ENCODE data around the gene MYH14. TPM values are rescaled to one million over a fixed set of nuclear protein-coding genes. Genes with fewer than 3 reads are reported as not detected.
A peak's percentile ranks its signal among the peaks of the same experiment; 100 is the strongest.

MYH14 gene
- total and polyA plus RNA-seq, 2 of the 13 experiments (the other 11 are each of a cell fraction or from before 2014, with no cell fraction given), result 5.5 to 5.8 TPM

- Histone ChIP-seq H3K9ac (ENCODE audit: insufficient read depth, low read depth, low read length) (no peak overlapping the region), H3K27me3 (ENCODE audit: control insufficient read depth in 1 of 2, insufficient read depth in 2 of 2, low read length in 2 of 2) (no peaks in the 10 kb centered on the region), H3K4me1 (ENCODE audit: insufficient read depth, low read length) (no peaks in the 10 kb centered on the region), H3K79me2 (ENCODE audit: insufficient read depth, low read length) (no peaks in the 10 kb centered on the region), H3K4me3 (replicated peaks in 1 of 3; ENCODE audit: insufficient read depth in 1 of 3, low read depth in 2 of 3, low read length in 3 of 3) (no peak overlapping the region), H2AFZ (ENCODE audit: low read length) (no peak overlapping the region), H3K36me3 (replicated peaks in 1 of 2; ENCODE audit: control insufficient read depth in 1 of 2, insufficient read depth in 2 of 2, low read length in 2 of 2) (peaks cover 0 to 13% of the 10 kb centered on the region in 2 experiments; a peak in 1 of 5 replicates), H3K27ac (ENCODE audit: extremely low read length, insufficient read depth, low read length) (no peak overlapping the region), H3K4me2 (ENCODE audit: low read depth, low read length) (no peak overlapping the region), H3K9me3 (ENCODE audit: low read length) (no peaks in the 10 kb centered on the region), H4K20me1 (ENCODE audit: insufficient read depth, low read length) (no peaks in the 10 kb centered on the region)
- 80% methylated on average over 3 of the region's 3 CpGs for WGBS (ENCODE audit: low lambda C conversion rate)
- TF ChIP-seq ZKSCAN1 (IDR thresholded peaks at IDR 0.05; ENCODE audit: low read length), result peak; percentile 88
- TF ChIP-seq, protein P1, sequence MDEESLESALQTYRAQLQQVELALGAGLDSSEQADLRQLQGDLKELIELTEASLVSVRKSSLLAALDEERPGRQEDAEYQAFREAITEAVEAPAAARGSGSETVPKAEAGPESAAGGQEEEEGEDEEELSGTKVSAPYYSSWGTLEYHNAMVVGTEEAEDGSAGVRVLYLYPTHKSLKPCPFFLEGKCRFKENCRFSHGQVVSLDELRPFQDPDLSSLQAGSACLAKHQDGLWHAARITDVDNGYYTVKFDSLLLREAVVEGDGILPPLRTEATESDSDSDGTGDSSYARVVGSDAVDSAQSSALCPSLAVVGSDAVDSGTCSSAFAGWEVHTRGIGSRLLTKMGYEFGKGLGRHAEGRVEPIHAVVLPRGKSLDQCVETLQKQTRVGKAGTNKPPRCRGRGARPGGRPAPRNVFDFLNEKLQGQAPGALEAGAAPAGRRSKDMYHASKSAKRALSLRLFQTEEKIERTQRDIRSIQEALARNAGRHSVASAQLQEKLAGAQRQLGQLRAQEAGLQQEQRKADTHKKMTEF (CRISPR knock-in tag; IDR thresholded peaks at IDR 0.05), result no peak
- BruUV-seq (replicated peaks), result no TSS peak
- intact Hi-C loops (cut with micrococcal nuclease; ENCODE audit: unreplicated experiment), result no loop called here
- FAIRE-seq (no peak), ATAC-seq (no peak), DNase-seq (ENCODE audit: low spot score) (no peak)
- POLR2A ChIA-PET, result no interaction called here
- in situ Hi-C loops (cut with HindIII; ENCODE audit: extremely low pct_ligation_motif_present, low pct_unique_long_range_greater_than_20kb), result no loop called here
- CTCF ChIA-PET (ENCODE audit: low intra/inter-chr PET ratio, low total read pairs), result no interaction called here
Observed at GRCh38 chr19:50223439-50223716, 20.0 kb downstream of the MYH14 start.

DNA sequence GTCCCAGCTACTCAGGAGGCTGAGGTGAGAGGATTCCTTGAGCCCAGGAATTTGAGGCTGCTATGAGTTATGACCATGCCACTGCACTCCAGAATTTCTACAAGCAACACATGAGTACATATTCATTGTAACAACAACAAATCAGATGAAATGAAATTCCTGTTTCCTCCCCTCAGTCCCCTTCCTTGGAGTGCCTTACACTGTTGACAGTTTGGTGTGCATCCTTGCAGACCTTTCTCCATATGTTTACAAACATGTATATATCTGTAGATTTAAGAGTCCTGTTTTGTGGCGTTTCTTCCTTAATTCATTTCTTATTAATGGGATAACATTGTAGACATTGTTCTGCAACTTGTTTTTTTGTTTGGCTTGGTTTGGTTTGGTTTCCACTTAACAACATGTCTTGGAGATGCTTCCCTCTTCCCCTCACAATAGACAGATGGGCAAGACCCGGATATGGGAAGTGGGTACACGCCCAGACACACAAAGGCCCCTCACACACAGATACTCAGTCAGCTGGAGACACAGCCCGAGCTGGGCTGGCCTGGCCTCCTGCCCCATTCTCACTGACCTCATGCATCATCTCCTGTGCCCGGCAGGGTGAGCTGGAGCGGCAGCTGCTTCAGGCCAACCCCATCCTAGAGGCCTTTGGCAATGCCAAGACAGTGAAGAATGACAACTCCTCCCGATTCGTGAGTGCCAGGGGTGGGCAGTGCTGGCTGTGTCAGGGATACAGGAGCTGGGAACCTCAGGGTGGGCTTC is 21.7 kb downstream of the MYH14 start:
- Histone ChIP-seq H4K20me1 (ENCODE audit: insufficient read depth, low read length) (no peaks in the 10 kb centered on the region), H3K27me3 (ENCODE audit: control insufficient read depth in 1 of 2, insufficient read depth in 2 of 2, low read length in 2 of 2) (no peaks in the 10 kb centered on the region), H3K9me3 (ENCODE audit: low read length) (no peaks in the 10 kb centered on the region), H3K4me3 (replicated peaks in 1 of 3; ENCODE audit: insufficient read depth in 1 of 3, low read depth in 2 of 3, low read length in 3 of 3) (no peak overlapping the region), H3K36me3 (replicated peaks in 1 of 2; ENCODE audit: control insufficient read depth in 1 of 2, insufficient read depth in 2 of 2, low read length in 2 of 2) (peaks cover 0 to 13% of the 10 kb centered on the region in 2 experiments; a peak in 1 of 5 replicates), H3K9ac (ENCODE audit: insufficient read depth, low read depth, low read length) (no peak overlapping the region), H3K79me2 (ENCODE audit: insufficient read depth, low read length) (no peaks in the 10 kb centered on the region), H3K4me1 (ENCODE audit: insufficient read depth, low read length) (no peaks in the 10 kb centered on the region), H3K4me2 (ENCODE audit: low read depth, low read length) (no peak overlapping the region), H2AFZ (ENCODE audit: low read length) (no peak overlapping the region), H3K27ac (ENCODE audit: extremely low read length, insufficient read depth, low read length) (no peak overlapping the region)
- DNase-seq (ENCODE audit: low spot score), result no peak
- 0 out of 2 replicates have a peak, but pooled peaks have one; percentile 30 for TF ChIP-seq ZNF280D (CRISPR knock-in tag; IDR thresholded peaks at IDR 0.05)
- peak; percentile 19; the same call in 1 of the 2 replicates for TF ChIP-seq CTCF (CRISPR knock-in tag; IDR thresholded peaks at IDR 0.05)
- TF ChIP-seq, protein P2, sequence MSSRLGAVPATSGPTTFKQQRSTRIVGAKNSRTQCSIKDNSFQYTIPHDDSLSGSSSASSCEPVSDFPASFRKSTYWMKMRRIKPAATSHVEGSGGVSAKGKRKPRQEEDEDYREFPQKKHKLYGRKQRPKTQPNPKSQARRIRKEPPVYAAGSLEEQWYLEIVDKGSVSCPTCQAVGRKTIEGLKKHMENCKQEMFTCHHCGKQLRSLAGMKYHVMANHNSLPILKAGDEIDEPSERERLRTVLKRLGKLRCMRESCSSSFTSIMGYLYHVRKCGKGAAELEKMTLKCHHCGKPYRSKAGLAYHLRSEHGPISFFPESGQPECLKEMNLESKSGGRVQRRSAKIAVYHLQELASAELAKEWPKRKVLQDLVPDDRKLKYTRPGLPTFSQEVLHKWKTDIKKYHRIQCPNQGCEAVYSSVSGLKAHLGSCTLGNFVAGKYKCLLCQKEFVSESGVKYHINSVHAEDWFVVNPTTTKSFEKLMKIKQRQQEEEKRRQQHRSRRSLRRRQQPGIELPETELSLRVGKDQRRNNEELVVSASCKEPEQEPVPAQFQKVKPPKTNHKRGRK (CRISPR knock-in tag; IDR thresholded peaks at IDR 0.05), result no peak
- in situ Hi-C loops (cut with HindIII; ENCODE audit: extremely low pct_ligation_motif_present, low pct_unique_long_range_greater_than_20kb), result no loop called here
- 60% methylated on average over 8 of the region's 8 CpGs for WGBS (ENCODE audit: low lambda C conversion rate)
- FAIRE-seq, result no peak
- ChIA-PET POLR2A (no interaction called here), CTCF (ENCODE audit: low intra/inter-chr PET ratio, low total read pairs) (no interaction called here)
- peak; percentile 73 for ATAC-seq
- intact Hi-C loops (cut with micrococcal nuclease; ENCODE audit: unreplicated experiment), result no loop called here
- no TSS peak for BruUV-seq (replicated peaks)
